IMR-90 (cell line): Measurements from ENCODE around the gene USP50. TPM values are rescaled to one million over a fixed set of nuclear protein-coding genes. Genes with fewer than 3 reads are reported as not detected.

Source experiments
- ATAC-seq: fragments of 200-7000 bp; cut with Tn5 transposase; 2 replicates; pipeline ENCODE4 v1.9.1; 2020; ENCODE audit warnings: low read depth, mild to moderate bottlenecking, moderate library complexity
- BruUV-seq: library from RNA; stranded (reverse); fragments of 400-500 nt; replicated peaks from 2 replicates; lab custom pipeline; 2021; lab: Mats Ljungman, UMichigan
- CTCF ChIA-PET: fragments of 300-600 bp; formaldehyde crosslinking; extraction: SDS; loops from one replicate; lab custom pipeline; 2021; ENCODE audit warnings: antibody characterized with exemption; lab: Yijun Ruan, JAX
- POLR2A ChIA-PET: fragments of 300-600 bp; sonication (Branson Sonifier 250); formaldehyde crosslinking; loops from one replicate; lab custom pipeline; 2022; ENCODE audit warnings: antibody characterized with exemption; ENCODE audit not compliant: unreplicated experiment; lab: Charles Lee
- DNase-seq: peaks from one replicate; pipeline ENCODE4 v3.0.0; 2013
- H2AFZ ChIP-seq: replicated peaks from 2 replicates; pipeline ENCODE3; 2013; ENCODE audit warnings: low read length, mild to moderate bottlenecking; ENCODE audit not compliant: poor library complexity
- H2AK5ac ChIP-seq: 2 replicates; pipeline ENCODE4 v1.6.1; 2013; ENCODE audit warnings: low read depth, low read length, inconsistent platforms
- H2AK9ac ChIP-seq: replicated peaks from 2 replicates; pipeline ENCODE3; 2013; ENCODE audit warnings: mild to moderate bottlenecking, low read depth, low read length, moderate library complexity; ENCODE audit not compliant: poor library complexity
- H2BK120ac ChIP-seq: 2 replicates; pipeline ENCODE4 v1.6.1; 2013; ENCODE audit warnings: low read depth, low read length, inconsistent platforms
- H2BK15ac ChIP-seq: 3 replicates; pipeline ENCODE4 v1.6.1; 2013; ENCODE audit warnings: low read depth, low read length, inconsistent platforms
- H2BK20ac ChIP-seq: 2 replicates; pipeline ENCODE4 v1.6.1; 2013; ENCODE audit warnings: low read depth, mild to moderate bottlenecking, inconsistent platforms, low read length, moderate library complexity
- H2BK5ac ChIP-seq: 2 replicates; pipeline ENCODE4 v1.6.1; 2013; ENCODE audit warnings: mild to moderate bottlenecking, low read depth, low read length, inconsistent platforms; ENCODE audit not compliant: poor library complexity, severe bottlenecking
- H3K14ac ChIP-seq: replicated peaks from 2 replicates; pipeline ENCODE4 v1.6.1; 2013; ENCODE audit warnings: low read depth, low read length, inconsistent platforms
- H3K18ac ChIP-seq: 2 replicates; pipeline ENCODE4 v1.6.1; 2013; ENCODE audit warnings: low read depth, low read length, control low read depth
- H3K23ac ChIP-seq: 2 replicates; pipeline ENCODE4 v1.6.1; 2013; ENCODE audit warnings: low read depth, low read length, inconsistent platforms
- H3K27ac ChIP-seq: 2 replicates; pipeline ENCODE4 v1.5.1; 2013; ENCODE audit warnings: mild to moderate bottlenecking, control low read depth, low read length; ENCODE audit not compliant: insufficient read depth
- H3K27me3 ChIP-seq: 2 replicates; pipeline ENCODE4 v1.6.1; 2013; ENCODE audit warnings: low read length; ENCODE audit not compliant: control insufficient read depth, insufficient read depth
- H3K36me3 ChIP-seq: 2 replicates; pipeline ENCODE4 v1.6.1; 2013; ENCODE audit warnings: low read length, mixed read lengths; ENCODE audit not compliant: control insufficient read depth, insufficient read depth
- H3K4ac ChIP-seq: 2 replicates; pipeline ENCODE4 v1.6.1; 2013; ENCODE audit warnings: low read depth, low read length, inconsistent platforms
- H3K4me1 ChIP-seq: 2 replicates; pipeline ENCODE4 v1.6.1; 2013; ENCODE audit warnings: low read length, mixed read lengths; ENCODE audit not compliant: control insufficient read depth, insufficient read depth
- H3K4me2 ChIP-seq: 2 replicates; pipeline ENCODE4 v1.6.1; 2013; ENCODE audit warnings: low read depth, mild to moderate bottlenecking, control low read depth, low read length, moderate library complexity
- H3K4me3 ChIP-seq: 2 replicates; pipeline ENCODE4 v1.5.1; 2013; ENCODE audit warnings: low read depth, mild to moderate bottlenecking, control low read depth, low read length, moderate library complexity; ENCODE audit not compliant: insufficient read depth
- H3K56ac ChIP-seq: 2 replicates; pipeline ENCODE4 v1.6.1; 2013; ENCODE audit warnings: low read length, inconsistent platforms; ENCODE audit not compliant: insufficient read depth; ENCODE audit errors: extremely low read depth
- H3K79me1 ChIP-seq, 2 experiments: 2 replicates each; pipeline ENCODE4 v1.6.1; 2013; ENCODE audit warnings: low read length in 2 of 2, inconsistent platforms in 1 of 2, low read depth in 1 of 2
- H3K9ac ChIP-seq: 2 replicates; pipeline ENCODE4 v1.6.1; 2013; ENCODE audit warnings: low read depth, low read length, control low read depth
- H3K9me1 ChIP-seq: 2 replicates; pipeline ENCODE4 v1.6.1; 2013; ENCODE audit warnings: low read length, inconsistent platforms; ENCODE audit not compliant: insufficient read depth
- H3K9me3 ChIP-seq: 2 replicates; pipeline ENCODE4 v1.6.1; 2013; ENCODE audit warnings: low read length; ENCODE audit not compliant: control insufficient read depth, insufficient read depth
- H4K20me1 ChIP-seq: 2 replicates; pipeline ENCODE4 v1.6.1; 2013; ENCODE audit warnings: low read length, inconsistent platforms; ENCODE audit not compliant: insufficient read depth
- H4K5ac ChIP-seq: 2 replicates; pipeline ENCODE4 v1.6.1; 2013; ENCODE audit warnings: mild to moderate bottlenecking, low read depth, low read length, control low read depth
- H4K8ac ChIP-seq, 2 experiments: 2 replicates each; pipeline ENCODE4 v1.6.1; 2013; ENCODE audit warnings: low read depth in 2 of 2, low read length in 2 of 2, control low read depth in 1 of 2, inconsistent platforms in 1 of 2
- H4K91ac ChIP-seq: 2 replicates; pipeline ENCODE4 v1.6.1; 2013; ENCODE audit warnings: low read depth, low read length, inconsistent platforms; ENCODE audit not compliant: insufficient read depth
- BHLHE40 ChIP-seq: fragments of 150-350 bp; IDR thresholded peaks from 2 replicates; pipeline ENCODE4 v1.6.1; 2016; ENCODE audit warnings: mild to moderate bottlenecking, low read depth, low read length
- CHD1 ChIP-seq: IDR thresholded peaks from 2 replicates; pipeline ENCODE4 v1.6.1; 2012; ENCODE audit warnings: low read depth, low read length, improper control_type of control experiment
- CTCF ChIP-seq: conservative IDR thresholded peaks from 2 replicates; pipeline ENCODE4 v1.5.1; 2012; ENCODE audit warnings: mild to moderate bottlenecking, low read depth, low read length, improper control_type of control experiment
- ELK1 ChIP-seq: fragments of 150-350 bp; IDR thresholded peaks from 2 replicates; pipeline ENCODE4 v1.6.1; 2016; ENCODE audit warnings: low read depth, mild to moderate bottlenecking, low read length, moderate library complexity, borderline replicate concordance
- FOS ChIP-seq: fragments of 150-350 bp; IDR thresholded peaks from 2 replicates; pipeline ENCODE4 v1.6.1; 2016; ENCODE audit warnings: low read depth, low read length
- MAZ ChIP-seq: IDR thresholded peaks from 2 replicates; pipeline ENCODE4 v1.6.1; 2012; ENCODE audit warnings: low read depth, mild to moderate bottlenecking, low read length, improper control_type of control experiment, moderate library complexity, borderline replicate concordance
- MXI1 ChIP-seq: IDR thresholded peaks from 2 replicates; pipeline ENCODE4 v1.6.1; 2012; ENCODE audit warnings: low read depth, mild to moderate bottlenecking, low read length, moderate library complexity, borderline replicate concordance
- POLR2A ChIP-seq: IDR thresholded peaks from 2 replicates; pipeline ENCODE4 v1.6.1; 2012; ENCODE audit warnings: mild to moderate bottlenecking, low read depth, low read length
- RAD21 ChIP-seq: IDR thresholded peaks from 2 replicates; pipeline ENCODE4 v1.6.1; 2012; ENCODE audit warnings: low read length, improper control_type of control experiment
- RCOR1 ChIP-seq: IDR thresholded peaks from 2 replicates; pipeline ENCODE4 v1.6.1; 2012; ENCODE audit warnings: mild to moderate bottlenecking, low read length, improper control_type of control experiment; ENCODE audit not compliant: insufficient replicate concordance
- RFX5 ChIP-seq: IDR thresholded peaks from 2 replicates; pipeline ENCODE4 v1.8.0; 2012; ENCODE audit warnings: low read depth, mild to moderate bottlenecking, low read length, moderate library complexity
- SMC3 ChIP-seq: fragments of 150-350 bp; IDR thresholded peaks from 2 replicates; pipeline ENCODE4 v1.6.1; 2016; ENCODE audit warnings: low read depth, mild to moderate bottlenecking, antibody characterized with exemption, low read length, moderate library complexity
- USF2 ChIP-seq: fragments of 150-350 bp; IDR thresholded peaks from 2 replicates; pipeline ENCODE4 v1.6.1; 2017; ENCODE audit warnings: mild to moderate bottlenecking, antibody characterized with exemption, low read length, low read depth
- dilution Hi-C: fragments of 300-500 bp; cut with HindIII; formaldehyde crosslinking; loops from one replicate; pipeline ENCODE4 v1.14.3; 2018; ENCODE audit warnings: low sequenced_read_pairs; ENCODE audit not compliant: unreplicated experiment
- in situ Hi-C: fragments of 300-500 bp; cut with MboI; formaldehyde crosslinking; loops from 3 replicates; pipeline ENCODE4 v1.14.3; 2019; ENCODE audit warnings: low sequenced_read_pairs, inconsistent platforms, mixed read lengths
- intact Hi-C: fragments of 100-400 bp; cut with micrococcal nuclease; formaldehyde crosslinking; loops from 2 replicates; pipeline ENCODE4 v1.10.0; 2022
- polyA plus RNA-seq, 3 experiments: library from polyadenylated mRNA; depleted of rRNA; stranded (reverse); fragments of >200 nt; gene quantifications; 2 replicates each; pipeline ENCODE4 v1.2.3, GENCODE V29; 2012; ENCODE audit warnings: low replicate concordance in 1 of 3
- total RNA-seq: library from RNA; depleted of rRNA; stranded (reverse); fragments of >200 nt; gene quantifications from 2 replicates; pipeline ENCODE4 v1.2.3, GENCODE V29; 2012

Gene USP50
- total and polyA plus RNA-seq, 2 of the 4 experiments (the other 2 are of a cell fraction) = not detected

- Histone ChIP-seq H2BK15ac (no peak overlapping the region), H3K4me1 (no peaks in the 10 kb centered on the region), H3K4me2 (no peak overlapping the region), H3K9me1 (no peaks in the 10 kb centered on the region), H3K18ac (no peak overlapping the region), H3K9me3 (no peaks in the 10 kb centered on the region), H3K36me3 (no peaks in the 10 kb centered on the region), H4K91ac (no peak overlapping the region), H3K23ac (no peak overlapping the region), H4K20me1 (no peaks in the 10 kb centered on the region), H4K5ac (no peak overlapping the region), H2BK20ac (no peak overlapping the region), H2AFZ (no peak overlapping the region), H3K79me1 (no peaks in the 10 kb centered on the region), H2AK9ac (no peak overlapping the region), H3K4ac (no peak overlapping the region), H3K56ac (no peak overlapping the region), H2AK5ac (no peak overlapping the region), H3K4me3 (no peak overlapping the region), H3K14ac (no peak overlapping the region), H3K9ac (no peak overlapping the region), H4K8ac (no peak overlapping the region), H3K27me3 (no peaks in the 10 kb centered on the region), H3K27ac (no peak overlapping the region), H2BK5ac (no peak overlapping the region), H2BK120ac (no peak overlapping the region)
- POLR2A ChIA-PET = no interaction called here
- ATAC-seq = no peak
- dilution Hi-C loops = no loop called here
- no TSS peak for BruUV-seq
- TF ChIP-seq BHLHE40 (no peak), RFX5 (no peak), CTCF (no peak), MXI1 (no peak), ELK1 (no peak), SMC3 (no peak), USF2 (no peak), RAD21 (no peak), CHD1 (no peak), MAZ (no peak), RCOR1 (no peak), FOS (no peak), POLR2A (no peak)
- in situ Hi-C loops = no loop called here
- CTCF ChIA-PET = no interaction called here
- DNase-seq = no peak
- intact Hi-C loops = no loop called here
Observed at GRCh38 chr15:50513001-50513400, 33.5 kb downstream of the USP50 start.
